Fibroblast of lung (primary cell): ENCODE results near the gene MUC6. TPM values are rescaled to one million over a fixed set of nuclear protein-coding genes. Genes with fewer than 3 reads are reported as not detected.

ENCODE experiments used
- DNase-seq, 2 donors: peaks; one replicate each; pipeline versions ENCODE4 v3.0.0 to v3.0.0-alpha.2; 2010; ENCODE audit warnings: low read depth in 2 of 2
- H2AFZ ChIP-seq: 2 replicates; pipeline ENCODE4 v1.5.1; 2012; ENCODE audit warnings: low read length, control low read depth, inconsistent platforms
- H3K27ac ChIP-seq: 2 replicates; pipeline ENCODE4 v1.5.1; 2011; ENCODE audit warnings: low read length, control low read depth; ENCODE audit not compliant: insufficient read depth
- H3K27me3 ChIP-seq: 2 replicates; pipeline ENCODE4 v1.5.1; 2011; ENCODE audit warnings: mild to moderate bottlenecking, low read length; ENCODE audit not compliant: control insufficient read depth, insufficient read depth
- H3K36me3 ChIP-seq: 2 replicates; pipeline ENCODE4 v1.5.1; 2011; ENCODE audit warnings: low read length; ENCODE audit not compliant: control insufficient read depth, insufficient read depth
- H3K4me1 ChIP-seq: 2 replicates; pipeline ENCODE4 v1.5.1; 2011; ENCODE audit warnings: low read length; ENCODE audit not compliant: control insufficient read depth, insufficient read depth; ENCODE audit errors: extremely low read depth
- H3K4me2 ChIP-seq: 2 replicates; pipeline ENCODE4 v1.5.1; 2011; ENCODE audit warnings: low read length, control low read depth; ENCODE audit not compliant: insufficient read depth; ENCODE audit errors: extremely low read depth
- H3K4me3 ChIP-seq, 4 experiments: fragments of 200-600 bp in 1 of 4; sonication (generic) in 1 of 4; replicated peaks in 1 of 4; 2 replicates each; pipeline ENCODE4 v1.5.1; 2011 to 2016; ENCODE audit warnings: low read length in 4 of 4, low read depth in 3 of 4, mild to moderate bottlenecking in 3 of 4, control low read depth in 2 of 4, inconsistent platforms in 1 of 4, mixed read lengths in 1 of 4; ENCODE audit not compliant: insufficient read depth in 1 of 4; ENCODE audit errors: control extremely low read depth in 1 of 4
- H3K79me2 ChIP-seq: 2 replicates; pipeline ENCODE4 v1.5.1; 2012; ENCODE audit warnings: mild to moderate bottlenecking, low read length, inconsistent platforms; ENCODE audit not compliant: control insufficient read depth, insufficient read depth
- H3K9ac ChIP-seq: 2 replicates; pipeline ENCODE4 v1.5.1; 2011; ENCODE audit warnings: mild to moderate bottlenecking, low read length, control low read depth; ENCODE audit not compliant: insufficient read depth
- H3K9me3 ChIP-seq: 2 replicates; pipeline ENCODE4 v1.5.1; 2012; ENCODE audit warnings: low read depth, low read length; ENCODE audit not compliant: control insufficient read depth, insufficient read depth
- H4K20me1 ChIP-seq: 2 replicates; pipeline ENCODE4 v1.5.1; 2011; ENCODE audit warnings: low read length; ENCODE audit not compliant: control insufficient read depth, insufficient read depth; ENCODE audit errors: extremely low read depth
- EZH2 ChIP-seq: IDR thresholded peaks from 2 replicates; pipeline ENCODE4 v1.5.1; 2012; ENCODE audit warnings: low read length, control low read depth, mild to moderate bottlenecking; ENCODE audit errors: missing control alignments
- polyA plus RNA-seq, 2 donors: library from polyadenylated mRNA; depleted of rRNA in 1 of 2; stranded (reverse) in 1 of 2; unstranded in 1 of 2; fragments of >200 nt; gene quantifications; 2 replicates each; pipeline ENCODE4 v1.2.1, GENCODE V29; 2011 to 2012; ENCODE audit warnings: missing spikeins in 1 of 2
- total RNA-seq: library from RNA; depleted of rRNA; stranded (reverse); fragments of >200 nt; gene quantifications from 2 replicates; pipeline ENCODE4 v1.2.1, GENCODE V29; 2014
- TF ChIP-seq, protein P1 (sequence below), 2 donors: IDR thresholded peaks in 1 of 2; conservative IDR thresholded peaks in 1 of 2; 1 replicate in 1 of 2; 2 replicates in 1 of 2; pipeline ENCODE4 v1.5.1; 2011 to 2012; ENCODE audit warnings: low read length in 2 of 2, control low read depth in 1 of 2, inconsistent platforms in 1 of 2, low read depth in 1 of 2, mild to moderate bottlenecking in 1 of 2

MUC6 gene
- total and polyA plus RNA-seq, 2 donors (not counting 1 experiment from before 2014, with no cell fraction given) = not detected

- Histone ChIP-seq H4K20me1 (no peaks in the 10 kb centered on the region), H3K9ac (no peak overlapping the region), H3K79me2 (no peaks in the 10 kb centered on the region), H3K27ac (no peak overlapping the region), H3K4me1 (no peaks in the 10 kb centered on the region), H3K4me2 (no peak overlapping the region), H2AFZ (no peak overlapping the region), H3K4me3 (no peak overlapping the region), H3K27me3 (no peaks in the 10 kb centered on the region), H3K9me3 (no peaks in the 10 kb centered on the region), H3K36me3 (no peaks in the 10 kb centered on the region)
- TF ChIP-seq, protein P1, sequence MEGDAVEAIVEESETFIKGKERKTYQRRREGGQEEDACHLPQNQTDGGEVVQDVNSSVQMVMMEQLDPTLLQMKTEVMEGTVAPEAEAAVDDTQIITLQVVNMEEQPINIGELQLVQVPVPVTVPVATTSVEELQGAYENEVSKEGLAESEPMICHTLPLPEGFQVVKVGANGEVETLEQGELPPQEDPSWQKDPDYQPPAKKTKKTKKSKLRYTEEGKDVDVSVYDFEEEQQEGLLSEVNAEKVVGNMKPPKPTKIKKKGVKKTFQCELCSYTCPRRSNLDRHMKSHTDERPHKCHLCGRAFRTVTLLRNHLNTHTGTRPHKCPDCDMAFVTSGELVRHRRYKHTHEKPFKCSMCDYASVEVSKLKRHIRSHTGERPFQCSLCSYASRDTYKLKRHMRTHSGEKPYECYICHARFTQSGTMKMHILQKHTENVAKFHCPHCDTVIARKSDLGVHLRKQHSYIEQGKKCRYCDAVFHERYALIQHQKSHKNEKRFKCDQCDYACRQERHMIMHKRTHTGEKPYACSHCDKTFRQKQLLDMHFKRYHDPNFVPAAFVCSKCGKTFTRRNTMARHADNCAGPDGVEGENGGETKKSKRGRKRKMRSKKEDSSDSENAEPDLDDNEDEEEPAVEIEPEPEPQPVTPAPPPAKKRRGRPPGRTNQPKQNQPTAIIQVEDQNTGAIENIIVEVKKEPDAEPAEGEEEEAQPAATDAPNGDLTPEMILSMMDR (conservative IDR thresholded peaks at IDR 0.05 in 1 of 2, IDR thresholded peaks at IDR 0.05 in 1 of 2; ENCODE audit: low read depth in 1 of 2, low read length in 2 of 2) = no peak
- TF ChIP-seq EZH2 = no peak
- DNase-seq = no peak
Observed at GRCh38 chr11:1083621-1084551, 47.4 kb upstream of the MUC6 start.

DNA sequence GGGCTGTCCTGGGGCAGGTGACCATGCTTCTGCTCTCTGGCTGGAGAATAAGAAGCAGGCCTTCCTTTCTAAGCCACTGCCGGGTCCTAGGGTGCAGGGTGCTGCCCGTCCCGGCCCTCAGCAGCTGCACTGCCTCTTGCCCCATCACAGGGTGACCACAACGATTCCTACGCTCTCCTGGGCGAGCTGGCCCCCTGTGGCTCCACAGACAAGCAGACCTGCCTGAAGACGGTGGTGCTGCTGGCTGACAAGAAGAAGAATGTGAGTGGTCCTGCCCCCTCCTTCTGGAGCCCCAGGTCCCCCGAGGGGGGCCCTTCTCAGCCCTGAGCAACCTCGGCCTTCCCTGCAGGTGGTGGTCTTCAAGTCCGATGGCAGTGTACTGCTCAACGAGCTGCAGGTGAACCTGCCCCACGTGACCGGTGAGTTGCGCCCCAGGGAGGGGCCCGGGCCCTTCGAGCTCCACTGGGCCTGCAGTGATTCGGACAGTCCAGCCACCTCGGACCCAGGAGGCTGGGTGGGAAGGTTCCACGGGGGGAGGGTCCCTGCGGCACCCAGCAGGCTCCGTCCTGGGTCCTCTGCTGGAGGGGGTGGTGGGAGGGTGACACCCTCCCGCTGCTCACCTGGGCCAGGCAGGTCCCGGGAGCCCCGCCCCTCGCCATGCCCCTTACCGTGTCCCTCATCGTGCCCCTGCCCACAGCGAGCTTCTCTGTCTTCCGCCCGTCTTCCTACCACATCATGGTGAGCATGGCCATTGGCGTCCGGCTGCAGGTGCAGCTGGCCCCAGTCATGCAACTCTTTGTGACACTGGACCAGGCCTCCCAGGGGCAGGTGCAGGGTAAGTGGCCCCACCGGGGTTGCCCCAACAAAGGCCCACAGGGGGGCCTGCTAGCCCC is 46.5 kb upstream of the MUC6 start:
- no peaks in the 10 kb centered on the region for H3K79me2 ChIP-seq
- no peak overlapping the region for H3K9ac ChIP-seq
- H4K20me1 ChIP-seq = no peaks in the 10 kb centered on the region
- H2AFZ ChIP-seq = no peak overlapping the region
- H3K4me2 ChIP-seq = no peak overlapping the region
- TF ChIP-seq, protein P1 (conservative IDR thresholded peaks at IDR 0.05 in 1 of 2, IDR thresholded peaks at IDR 0.05 in 1 of 2; ENCODE audit: low read depth in 1 of 2, low read length in 2 of 2) = no peak
- TF ChIP-seq EZH2 = no peak
- no peak for DNase-seq
- H3K9me3 ChIP-seq = no peaks in the 10 kb centered on the region
- H3K4me3 ChIP-seq = no peak overlapping the region
- no peak overlapping the region for H3K27ac ChIP-seq
- H3K4me1 ChIP-seq = no peaks in the 10 kb centered on the region
- H3K27me3 ChIP-seq = no peaks in the 10 kb centered on the region
- H3K36me3 ChIP-seq = no peaks in the 10 kb centered on the region

- no peaks in the 10 kb centered on the region for H3K9me3 ChIP-seq
- H2AFZ ChIP-seq = no peak overlapping the region
- DNase-seq = no peak
- no peak for TF ChIP-seq EZH2
- TF ChIP-seq, protein P1 (conservative IDR thresholded peaks at IDR 0.05 in 1 of 2, IDR thresholded peaks at IDR 0.05 in 1 of 2; ENCODE audit: low read depth in 1 of 2, low read length in 2 of 2) = no peak
- no peaks in the 10 kb centered on the region for H3K79me2 ChIP-seq
- no peaks in the 10 kb centered on the region for H3K36me3 ChIP-seq
- no peak overlapping the region for H3K4me3 ChIP-seq
- no peaks in the 10 kb centered on the region for H4K20me1 ChIP-seq
- H3K27me3 ChIP-seq = no peaks in the 10 kb centered on the region
- H3K4me1 ChIP-seq = no peaks in the 10 kb centered on the region
- H3K27ac ChIP-seq = no peak overlapping the region
- no peak overlapping the region for H3K4me2 ChIP-seq
- H3K9ac ChIP-seq = no peak overlapping the region
Observed at GRCh38 chr11:1082346-1082727, 45.8 kb upstream of the MUC6 start.
